Astrocyte of the cerebellum (primary cell): ENCODE results near the gene MYO1D.

ENCODE experiments used
- DNase-seq: peaks from one replicate; pipeline ENCODE4 v3.0.0-alpha.2; 2011; ENCODE audit warnings: low read depth
- H3K4me3 ChIP-seq: 2 replicates; pipeline ENCODE4 v1.5.1; 2011; ENCODE audit warnings: mild to moderate bottlenecking, low read depth, low read length, moderate library complexity
- in situ Hi-C: cut with HindIII; loops from 2 replicates; pipeline ENCODE4 v1.10.0; 2017; ENCODE audit warnings: low sequenced_read_pairs
- TF ChIP-seq, protein P1 (sequence below): IDR thresholded peaks from 2 replicates; pipeline ENCODE4 v1.5.1; 2012; ENCODE audit warnings: low read length, low read depth, moderate library complexity, mild to moderate bottlenecking; ENCODE audit errors: missing control alignments

The MYO1D gene

GRCh38 chr17:32608267-32608666, 268.7 kb downstream of the MYO1D start:
- TF ChIP-seq, protein P1, sequence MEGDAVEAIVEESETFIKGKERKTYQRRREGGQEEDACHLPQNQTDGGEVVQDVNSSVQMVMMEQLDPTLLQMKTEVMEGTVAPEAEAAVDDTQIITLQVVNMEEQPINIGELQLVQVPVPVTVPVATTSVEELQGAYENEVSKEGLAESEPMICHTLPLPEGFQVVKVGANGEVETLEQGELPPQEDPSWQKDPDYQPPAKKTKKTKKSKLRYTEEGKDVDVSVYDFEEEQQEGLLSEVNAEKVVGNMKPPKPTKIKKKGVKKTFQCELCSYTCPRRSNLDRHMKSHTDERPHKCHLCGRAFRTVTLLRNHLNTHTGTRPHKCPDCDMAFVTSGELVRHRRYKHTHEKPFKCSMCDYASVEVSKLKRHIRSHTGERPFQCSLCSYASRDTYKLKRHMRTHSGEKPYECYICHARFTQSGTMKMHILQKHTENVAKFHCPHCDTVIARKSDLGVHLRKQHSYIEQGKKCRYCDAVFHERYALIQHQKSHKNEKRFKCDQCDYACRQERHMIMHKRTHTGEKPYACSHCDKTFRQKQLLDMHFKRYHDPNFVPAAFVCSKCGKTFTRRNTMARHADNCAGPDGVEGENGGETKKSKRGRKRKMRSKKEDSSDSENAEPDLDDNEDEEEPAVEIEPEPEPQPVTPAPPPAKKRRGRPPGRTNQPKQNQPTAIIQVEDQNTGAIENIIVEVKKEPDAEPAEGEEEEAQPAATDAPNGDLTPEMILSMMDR = no peak
- in situ Hi-C loops = no loop called here
- H3K4me3 ChIP-seq = no peak overlapping the region
- DNase-seq = no peak

DNA sequence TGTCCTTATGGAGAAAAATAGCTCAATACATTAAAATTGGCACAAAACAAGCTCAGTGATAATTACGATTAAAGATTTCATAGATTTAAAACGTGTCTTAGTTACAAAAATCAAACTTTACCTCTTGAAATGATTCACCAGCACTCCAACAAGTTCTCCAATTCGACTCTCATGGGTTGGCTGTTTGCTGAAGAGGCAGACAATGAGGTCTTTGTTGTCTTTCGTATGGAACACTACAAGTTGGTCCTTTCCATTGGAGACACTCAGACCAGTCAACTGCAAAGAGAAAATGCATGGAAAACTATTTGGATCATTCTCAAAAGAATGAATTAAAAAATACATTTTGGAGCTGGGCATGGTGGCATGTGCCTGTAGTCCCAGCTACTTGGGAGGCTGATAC, 272.0 kb downstream of the MYO1D start:
- no peak overlapping the region for H3K4me3 ChIP-seq
- in situ Hi-C loops = no loop called here
- TF ChIP-seq, protein P1 = no peak
- no peak for DNase-seq

- no peak overlapping the region for H3K4me3 ChIP-seq
- TF ChIP-seq, protein P1 = no peak
- in situ Hi-C loops = no loop called here
- DNase-seq = no peak
Measured at GRCh38 chr17:32602396-32602795, 274.5 kb downstream of the MYO1D start.

GRCh38 chr17:32601866-32602265, 275.1 kb downstream of the MYO1D start:
- in situ Hi-C loops = no loop called here
- TF ChIP-seq, protein P1 = no peak

DNA sequence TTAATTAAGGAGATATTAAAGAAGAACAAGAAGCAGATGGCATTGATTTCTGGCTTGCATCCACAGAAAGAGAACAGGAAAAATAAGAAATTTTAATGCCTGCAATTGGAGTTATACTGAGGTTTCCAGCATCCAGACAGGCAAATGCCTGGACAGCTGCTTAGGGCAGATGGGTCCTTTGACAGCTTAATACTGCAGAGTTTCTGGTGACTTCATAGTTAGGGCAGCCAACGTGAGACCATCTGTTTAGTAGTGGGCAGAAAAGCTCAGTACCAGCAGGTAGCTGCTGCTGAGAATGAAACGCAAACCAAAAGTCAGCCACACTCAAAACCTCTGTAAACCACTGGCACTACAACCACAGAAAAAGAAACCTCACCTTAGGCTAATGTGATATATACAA, 280.3 kb downstream of the MYO1D start:
- TF ChIP-seq, protein P1 = no peak
- in situ Hi-C loops = no loop called here
- no peak overlapping the region for H3K4me3 ChIP-seq
- no peak for DNase-seq

More at GRCh38 chr17:32601866-32602265, 275.1 kb downstream of the MYO1D start:
- no peak overlapping the region for H3K4me3 ChIP-seq
- DNase-seq = no peak

DNA sequence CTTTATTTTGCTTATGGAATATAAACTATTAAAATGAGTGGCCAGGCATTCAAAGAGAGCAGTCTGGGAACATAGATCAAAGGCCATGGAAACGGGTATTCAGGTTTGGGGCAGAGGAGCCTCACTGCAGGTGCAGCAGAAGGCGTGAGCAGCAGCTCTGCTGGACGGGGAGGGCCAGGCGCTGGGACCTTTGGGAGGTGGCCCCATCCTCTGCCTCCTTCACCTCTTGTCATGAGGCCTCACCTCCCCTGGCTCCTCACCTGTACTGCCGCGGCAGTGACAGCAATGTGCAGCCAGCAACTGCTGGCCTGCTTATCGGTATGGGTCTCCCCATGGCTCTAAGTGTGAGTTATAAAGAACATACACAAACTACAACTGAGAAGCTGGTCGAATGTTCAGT, 280.7 kb downstream of the MYO1D start:
- in situ Hi-C loops = no loop called here
- TF ChIP-seq, protein P1 = no peak
- no peak overlapping the region for H3K4me3 ChIP-seq
- no peak for DNase-seq

- in situ Hi-C loops = no loop called here
- H3K4me3 ChIP-seq = no peak overlapping the region
- TF ChIP-seq, protein P1 = peak; percentile 7
- no peak for DNase-seq
Measured at GRCh38 chr17:32593003-32593402, 283.9 kb downstream of the MYO1D start.
